Measurements from ENCODE around the gene CORO1C. TPM values are rescaled to one million over a fixed set of nuclear protein-coding genes. Genes with fewer than 3 reads are reported as not detected.

CORO1C gene
- total RNA-seq, 2 donors from 2014 or later = 59.6 to 70.7 TPM

DNA sequence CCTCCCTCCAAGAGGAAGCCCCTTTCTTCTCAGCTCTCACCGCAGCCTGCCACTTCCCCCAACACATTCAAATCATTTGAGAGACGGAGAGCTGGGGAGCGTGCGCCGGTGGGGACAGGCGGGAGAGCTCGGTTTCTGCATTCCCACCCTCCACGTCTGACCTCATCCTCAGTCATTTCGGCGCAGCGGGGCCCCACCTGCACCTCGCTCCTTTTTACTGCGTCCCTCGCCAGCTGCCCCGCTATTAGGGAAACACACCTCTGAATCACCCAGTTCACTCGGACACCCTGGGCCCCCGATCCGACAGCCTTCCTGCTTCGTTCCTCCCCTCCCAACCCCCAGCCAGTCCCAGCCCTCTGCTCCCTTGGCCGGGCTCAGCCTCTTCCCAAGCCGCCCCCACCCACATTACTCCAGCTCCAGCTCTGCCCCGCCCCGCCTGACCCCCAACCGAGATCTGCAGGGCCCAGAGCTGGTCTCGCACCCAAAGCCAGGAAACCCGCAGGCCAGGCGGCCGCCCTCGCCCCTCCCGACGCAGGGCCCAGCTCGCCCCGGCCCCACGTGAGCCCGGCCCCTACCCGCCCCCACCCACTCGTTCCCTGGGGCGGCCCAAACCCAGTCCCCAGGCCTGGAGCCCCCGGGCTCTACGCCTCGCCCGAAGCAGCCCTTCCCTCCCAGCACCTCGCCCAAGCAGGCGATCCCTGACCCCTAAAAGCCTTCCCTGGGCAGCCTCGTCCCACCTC lies 783 bp downstream of the CORO1C start:
- H3K27ac ChIP-seq = peak overlapping the region; percentile 95 to 99
- peaks cover 0 to 44% of the 10 kb centered on the region in 2 donors for H3K4me1 ChIP-seq

DNA sequence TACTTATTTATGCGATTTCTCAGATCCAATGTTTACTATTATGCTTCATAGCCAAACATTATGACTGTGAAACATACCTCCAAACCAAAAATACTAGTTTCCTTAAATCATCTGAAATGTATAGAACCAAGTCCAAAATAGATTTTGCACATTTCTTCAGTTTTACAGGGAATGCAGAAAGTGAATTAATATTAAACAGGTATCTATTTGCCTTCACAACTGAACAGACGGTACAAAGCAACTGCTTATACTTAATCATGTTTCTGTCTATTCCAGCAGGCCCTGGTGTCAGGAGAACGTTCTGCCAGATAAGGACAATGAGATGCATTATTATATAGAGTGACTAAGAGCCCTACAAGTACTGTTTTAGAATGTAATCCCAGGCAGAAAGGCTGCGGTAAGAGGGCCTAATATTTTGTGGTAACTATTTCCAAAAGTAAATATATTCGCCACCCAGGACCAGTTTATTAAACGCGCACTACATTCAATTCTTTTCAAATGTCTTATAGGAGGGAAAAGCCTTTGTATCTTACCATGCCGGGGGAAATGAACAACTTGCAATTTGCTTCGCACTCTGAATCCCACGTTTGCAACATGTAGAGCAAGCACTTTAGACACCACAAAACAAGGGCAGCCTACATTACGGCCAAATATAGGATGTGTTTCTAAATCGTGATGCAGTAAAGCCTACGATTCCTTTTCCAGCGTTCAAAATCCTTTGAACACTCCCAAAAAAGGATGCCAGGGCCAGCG lies 1.5 kb downstream of the CORO1C start:
- Histone ChIP-seq H3K27ac (peak overlapping the region; percentile 95 to 99), H3K36me3 (no peaks in the 10 kb centered on the region), H3K4me1 (peaks cover 0 to 51% of the 10 kb centered on the region in 2 donors), H3K9me3 (no peaks in the 10 kb centered on the region), H3K4me3 (peak overlapping the region; percentile 93 to 97), H3K27me3 (no peaks in the 10 kb centered on the region)
- TF ChIP-seq, protein P1, sequence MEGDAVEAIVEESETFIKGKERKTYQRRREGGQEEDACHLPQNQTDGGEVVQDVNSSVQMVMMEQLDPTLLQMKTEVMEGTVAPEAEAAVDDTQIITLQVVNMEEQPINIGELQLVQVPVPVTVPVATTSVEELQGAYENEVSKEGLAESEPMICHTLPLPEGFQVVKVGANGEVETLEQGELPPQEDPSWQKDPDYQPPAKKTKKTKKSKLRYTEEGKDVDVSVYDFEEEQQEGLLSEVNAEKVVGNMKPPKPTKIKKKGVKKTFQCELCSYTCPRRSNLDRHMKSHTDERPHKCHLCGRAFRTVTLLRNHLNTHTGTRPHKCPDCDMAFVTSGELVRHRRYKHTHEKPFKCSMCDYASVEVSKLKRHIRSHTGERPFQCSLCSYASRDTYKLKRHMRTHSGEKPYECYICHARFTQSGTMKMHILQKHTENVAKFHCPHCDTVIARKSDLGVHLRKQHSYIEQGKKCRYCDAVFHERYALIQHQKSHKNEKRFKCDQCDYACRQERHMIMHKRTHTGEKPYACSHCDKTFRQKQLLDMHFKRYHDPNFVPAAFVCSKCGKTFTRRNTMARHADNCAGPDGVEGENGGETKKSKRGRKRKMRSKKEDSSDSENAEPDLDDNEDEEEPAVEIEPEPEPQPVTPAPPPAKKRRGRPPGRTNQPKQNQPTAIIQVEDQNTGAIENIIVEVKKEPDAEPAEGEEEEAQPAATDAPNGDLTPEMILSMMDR (IDR thresholded peaks at IDR 0.05) = no peak
- DNase-seq (ENCODE audit: low spot score) = no peak

More for the DNA sequence above, 783 bp downstream of the CORO1C start:
- TF ChIP-seq, protein P1 (IDR thresholded peaks at IDR 0.05) = no peak
- Histone ChIP-seq H3K4me3 (peak overlapping the region; percentile 93 to 97), H3K36me3 (no peaks in the 10 kb centered on the region), H3K27me3 (no peaks in the 10 kb centered on the region), H3K9me3 (no peaks in the 10 kb centered on the region)
- DNase-seq (ENCODE audit: low spot score) = peak; percentile 83

DNA sequence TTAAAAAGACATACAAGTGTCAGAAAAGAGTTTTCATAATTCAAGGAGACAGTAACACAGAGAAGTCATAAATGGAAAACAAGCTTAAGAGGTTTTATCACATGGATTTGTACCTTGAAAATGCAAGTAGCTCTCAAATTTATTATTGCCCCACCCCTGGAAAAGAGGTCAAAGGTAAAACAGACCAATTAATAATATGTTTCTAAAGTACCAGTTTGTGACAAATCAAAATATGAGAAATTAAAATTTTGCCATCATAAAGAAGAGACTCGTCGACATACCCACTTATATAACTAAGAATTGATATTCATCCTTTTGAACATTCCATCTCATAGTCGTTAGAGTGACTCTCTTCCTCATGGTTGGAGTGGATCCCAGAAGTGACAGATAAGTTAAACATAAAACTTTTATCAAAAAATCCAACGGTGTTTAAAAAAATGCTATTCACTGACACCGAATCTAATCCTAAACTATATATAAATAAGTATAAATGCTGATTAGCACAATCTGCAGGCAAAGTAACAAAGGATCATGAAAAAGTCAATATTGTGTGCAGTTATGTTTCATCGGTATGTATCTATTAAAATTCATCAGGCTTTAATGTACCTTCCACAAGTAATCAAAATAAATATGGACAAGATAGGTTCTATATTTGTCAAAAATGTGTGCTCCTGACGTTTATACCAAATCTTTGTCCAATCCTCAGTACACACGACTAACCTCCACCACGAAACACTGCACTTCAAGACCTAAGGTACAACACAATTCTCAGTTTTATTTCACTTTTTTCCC lies 2.3 kb downstream of the CORO1C start:
- no peaks in the 10 kb centered on the region for H3K36me3 ChIP-seq
- peaks cover 0 to 59% of the 10 kb centered on the region in 2 donors for H3K4me1 ChIP-seq
- H3K9me3 ChIP-seq = no peaks in the 10 kb centered on the region
- H3K27ac ChIP-seq = peak overlapping the region; percentile 95 to 99
- H3K27me3 ChIP-seq = no peaks in the 10 kb centered on the region
- TF ChIP-seq, protein P1 (IDR thresholded peaks at IDR 0.05) = no peak
- DNase-seq (ENCODE audit: low spot score) = no peak
- H3K4me3 ChIP-seq = peak overlapping the region in 1 of 2 donors; percentile 97

DNA sequence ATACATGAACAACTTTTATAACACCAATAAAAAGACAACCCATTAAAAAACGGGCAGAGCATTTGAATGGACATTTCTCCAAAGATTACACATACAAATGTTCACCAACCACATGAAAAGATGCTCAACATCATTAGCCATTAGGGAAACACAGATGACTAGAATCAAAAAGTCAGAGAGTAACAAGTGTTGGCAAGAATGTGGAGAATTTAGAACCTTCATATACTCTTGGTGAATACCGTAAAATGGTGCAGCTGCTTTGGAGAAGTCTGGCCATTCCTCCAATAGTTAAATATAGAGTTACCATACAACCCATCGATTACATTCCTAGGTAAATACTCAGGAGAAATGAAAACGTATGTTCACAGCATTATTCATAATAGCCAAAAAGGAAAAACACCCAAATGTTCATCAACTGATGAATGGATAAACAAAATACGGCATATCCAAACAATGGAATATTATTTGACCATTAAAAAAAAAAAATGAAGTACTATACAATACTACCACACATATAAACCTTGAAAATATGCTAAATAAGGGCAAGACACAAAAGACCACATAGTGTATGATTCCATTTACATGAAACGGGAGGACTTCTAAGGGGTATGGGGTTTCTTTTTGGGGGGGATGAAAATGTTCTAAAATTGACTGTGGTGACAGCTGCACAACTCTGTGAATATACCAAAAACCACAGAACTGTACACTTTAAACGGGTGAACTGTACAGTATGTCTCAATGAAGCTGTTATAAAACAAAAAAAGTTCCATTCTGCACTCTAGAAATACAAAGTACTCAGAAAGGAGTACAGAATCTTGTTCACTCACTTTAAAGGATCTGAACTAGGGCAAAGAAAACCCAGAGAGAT lies 3.2 kb downstream of the CORO1C start:
- Histone ChIP-seq H3K27ac (peak overlapping the region; percentile 95 to 99), H3K4me3 (no peak overlapping the region), H3K4me1 (peaks cover 0 to 68% of the 10 kb centered on the region in 2 donors), H3K9me3 (no peaks in the 10 kb centered on the region), H3K36me3 (no peaks in the 10 kb centered on the region), H3K27me3 (no peaks in the 10 kb centered on the region)
- DNase-seq (ENCODE audit: low spot score) = no peak
- TF ChIP-seq, protein P1 (IDR thresholded peaks at IDR 0.05) = no peak

DNA sequence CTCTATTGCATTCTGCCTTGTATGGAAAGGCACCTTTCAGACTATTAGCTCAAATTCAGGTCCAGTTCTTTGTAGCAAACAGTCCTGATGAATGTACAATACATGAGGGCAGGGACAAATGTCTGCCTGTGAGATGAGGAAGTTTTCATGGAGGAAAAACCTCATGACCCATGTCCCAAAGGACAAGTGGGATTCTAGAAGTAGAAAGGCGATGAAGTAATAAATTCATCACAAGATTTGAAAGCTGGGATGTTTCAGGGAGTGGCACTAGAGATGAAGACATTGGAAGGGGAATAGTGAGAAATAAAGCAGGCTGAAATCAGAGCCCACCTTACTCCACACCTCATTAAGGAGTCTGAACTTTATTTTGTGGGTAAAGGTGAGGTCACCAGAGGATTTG lies 4.2 kb downstream of the CORO1C start:
- Histone ChIP-seq H3K36me3 (no peaks in the 10 kb centered on the region), H3K27ac (no peak overlapping the region), H3K4me3 (no peak overlapping the region), H3K27me3 (no peaks in the 10 kb centered on the region), H3K4me1 (peaks cover 0 to 73% of the 10 kb centered on the region in 2 donors), H3K9me3 (no peaks in the 10 kb centered on the region)
- TF ChIP-seq, protein P1 (IDR thresholded peaks at IDR 0.05) = no peak
- DNase-seq (ENCODE audit: low spot score) = no peak

Data from right atrium auricular region (tissue), 2 donors.